ENCODE results near the gene ZBTB42.

GRCh38 chr14:104821971-104822608 is 21.2 kb downstream of the ZBTB42 start:
- no peak for TF ChIP-seq CTCF (IDR thresholded peaks at IDR 0.05)
- no peak for TF ChIP-seq POLR2A (IDR thresholded peaks at IDR 0.05)

Measured in tibial nerve (tissue), 3 donors.